Inflammatory macrophage treated with lipopolysaccharide for 4 hours (primary cell): ENCODE results near the gene HLA-DMB.
A peak's percentile ranks its signal among the peaks of the same experiment; 100 is the strongest.

ENCODE experiments used
- DNase-seq: peaks from one replicate; pipeline ENCODE4 v3.0.0-alpha.2; 2020

Gene HLA-DMB

DNA sequence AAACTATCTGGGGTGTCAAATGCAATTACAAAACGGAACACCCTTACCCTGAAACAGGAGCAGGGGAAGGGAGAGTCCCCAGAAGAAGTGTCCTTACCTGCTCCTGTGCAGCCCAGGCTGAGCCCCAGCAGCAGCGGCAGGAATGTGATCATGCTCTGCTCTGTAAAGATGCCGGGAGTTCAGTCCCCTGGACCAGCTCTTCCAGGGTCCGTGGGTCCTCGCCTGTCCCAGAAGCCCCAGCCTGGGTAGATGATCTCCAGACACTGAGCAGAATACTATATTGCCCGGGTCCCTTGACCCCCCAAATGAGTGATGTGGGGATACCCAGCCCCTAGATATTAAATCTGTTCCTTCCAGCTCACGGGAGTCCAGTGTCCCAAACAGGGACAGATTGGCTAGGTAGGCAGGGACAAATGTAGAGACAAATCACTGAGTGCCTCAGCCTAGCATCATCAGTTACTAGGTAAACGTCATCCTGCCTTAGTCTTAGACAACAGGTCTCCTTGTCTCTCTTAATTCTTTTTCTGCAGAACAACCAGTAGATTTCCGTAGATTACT is at the start of gene HLA-DMB:
TSS of gene HLA-DMB (minus strand) at position 373 of the 558 bp plus-strand sequence. CDS start at position 152, 221 bp downstream.
- DNase-seq = peak; percentile 90

DNA sequence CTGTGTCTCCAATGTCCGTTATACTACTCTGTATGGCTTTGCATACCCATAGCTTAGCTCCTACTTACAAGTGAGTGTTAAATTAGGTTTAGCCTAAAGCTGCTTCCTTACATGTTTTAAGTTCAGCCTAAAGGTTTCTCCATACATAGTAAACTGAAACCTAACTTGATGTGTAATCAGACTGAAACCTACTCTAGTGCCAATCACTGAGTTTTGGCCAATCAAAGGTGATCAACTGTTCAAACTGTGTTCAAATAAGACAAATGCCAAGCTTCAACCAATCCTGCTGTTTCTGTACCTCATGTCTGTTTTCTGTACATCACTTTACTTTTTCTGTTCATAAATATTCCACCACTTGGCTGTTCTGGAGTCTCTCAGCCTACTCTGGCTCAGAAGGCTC is 48.5 kb upstream of the HLA-DMB start:
- DNase-seq = peak; percentile 59

DNA sequence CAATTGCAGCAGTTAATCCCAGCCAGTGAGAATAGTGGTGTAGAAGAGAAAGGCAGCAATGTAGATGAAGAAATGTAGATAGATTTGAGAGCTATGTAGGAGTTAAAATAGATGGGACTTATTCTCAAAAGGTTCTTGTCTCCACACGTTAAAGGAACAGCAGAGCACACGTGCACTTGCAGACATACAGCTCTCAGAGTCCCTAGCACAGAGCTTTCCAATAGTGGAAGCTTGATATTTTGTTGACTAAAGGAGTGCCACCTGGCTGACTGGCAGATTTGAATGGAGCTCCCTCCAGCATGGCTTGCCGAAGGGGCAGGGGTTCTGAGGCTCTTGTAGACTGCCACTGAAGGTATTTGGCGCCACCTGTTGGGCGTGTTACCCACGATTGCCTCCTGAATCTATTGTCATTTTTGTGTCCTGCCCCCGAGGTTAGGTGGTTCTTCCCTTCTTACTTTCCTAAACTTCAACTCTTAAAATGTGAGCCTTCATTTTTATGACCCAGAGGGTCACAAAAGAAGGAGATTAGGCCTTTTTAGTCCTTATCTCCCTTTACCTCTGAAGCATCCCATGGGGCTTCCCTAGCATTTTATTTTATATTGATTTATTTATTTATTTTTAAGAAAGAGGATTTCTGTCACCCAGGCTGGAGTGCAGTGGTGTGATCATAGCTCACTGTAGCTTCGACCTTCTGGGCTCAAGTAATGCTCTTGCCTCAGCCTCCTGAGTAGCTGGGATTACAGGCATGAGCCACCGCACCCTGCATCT is 44.0 kb upstream of the HLA-DMB start:
- peak; percentile 74 for DNase-seq

DNA sequence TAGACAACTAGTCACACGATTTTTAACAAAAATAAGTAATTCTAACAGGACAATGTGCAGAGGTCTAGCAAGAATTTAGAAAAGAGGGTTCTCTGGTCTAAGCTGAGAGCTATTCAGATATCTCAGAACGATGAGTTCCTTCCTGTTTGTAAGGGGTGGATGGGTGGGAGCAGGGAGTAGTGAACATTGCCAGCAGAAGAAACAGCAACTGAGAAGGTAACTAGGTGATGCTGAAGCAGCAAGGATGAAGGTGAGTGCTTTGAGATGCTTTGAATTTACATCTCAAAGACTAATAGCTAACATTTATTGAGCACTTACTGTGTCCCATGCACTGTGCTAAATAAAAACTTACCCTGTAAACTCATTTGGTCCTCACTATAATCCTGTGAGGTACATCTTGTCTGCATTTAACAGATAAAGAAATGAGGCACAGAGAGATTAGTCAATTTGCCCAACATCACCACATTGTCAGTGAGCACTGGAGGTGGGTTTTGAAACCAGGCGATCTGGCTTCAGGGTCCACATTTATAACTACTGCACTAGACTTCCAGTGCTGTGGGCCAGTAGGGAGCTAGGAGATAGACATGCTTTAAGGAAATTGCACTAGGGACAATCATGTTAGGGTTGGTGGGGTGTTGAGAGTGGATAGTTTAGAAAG is 43.3 kb upstream of the HLA-DMB start:
- DNase-seq = no peak

- DNase-seq = no peak
Observed at GRCh38 chr6:32983493-32983848, 42.6 kb upstream of the HLA-DMB start.

GRCh38 chr6:32982702-32983492 is 42.1 kb upstream of the HLA-DMB start:
- no peak for DNase-seq

DNA sequence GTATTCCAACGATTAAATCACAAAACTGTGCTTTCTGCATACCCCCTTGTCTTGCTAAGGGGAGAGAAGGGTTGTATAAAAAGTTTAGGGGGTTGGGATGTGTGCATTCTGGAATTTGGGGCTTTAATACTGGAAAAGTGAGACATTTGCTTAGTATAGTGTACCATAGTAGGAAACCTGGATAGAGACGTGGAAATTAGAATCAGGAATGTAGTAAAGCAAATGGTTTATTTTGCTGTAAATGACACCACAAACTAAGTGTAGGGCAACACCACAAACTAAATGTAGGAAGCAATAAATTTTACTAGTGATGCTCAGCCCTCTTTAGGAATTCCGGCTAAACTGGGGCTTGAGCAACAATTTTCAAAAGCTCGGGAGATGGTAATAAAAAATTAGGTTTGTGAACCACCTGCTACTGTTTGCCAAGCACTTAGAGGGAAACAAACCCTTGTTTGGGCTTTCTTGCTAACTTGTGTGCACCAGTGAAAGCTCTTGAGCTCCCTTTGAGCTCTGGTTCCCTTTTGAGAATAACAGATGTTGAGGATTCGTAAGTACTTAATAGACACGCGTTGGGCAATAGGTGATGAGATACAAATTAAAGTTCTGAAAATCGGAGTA is 41.4 kb upstream of the HLA-DMB start:
- DNase-seq = no peak

DNA sequence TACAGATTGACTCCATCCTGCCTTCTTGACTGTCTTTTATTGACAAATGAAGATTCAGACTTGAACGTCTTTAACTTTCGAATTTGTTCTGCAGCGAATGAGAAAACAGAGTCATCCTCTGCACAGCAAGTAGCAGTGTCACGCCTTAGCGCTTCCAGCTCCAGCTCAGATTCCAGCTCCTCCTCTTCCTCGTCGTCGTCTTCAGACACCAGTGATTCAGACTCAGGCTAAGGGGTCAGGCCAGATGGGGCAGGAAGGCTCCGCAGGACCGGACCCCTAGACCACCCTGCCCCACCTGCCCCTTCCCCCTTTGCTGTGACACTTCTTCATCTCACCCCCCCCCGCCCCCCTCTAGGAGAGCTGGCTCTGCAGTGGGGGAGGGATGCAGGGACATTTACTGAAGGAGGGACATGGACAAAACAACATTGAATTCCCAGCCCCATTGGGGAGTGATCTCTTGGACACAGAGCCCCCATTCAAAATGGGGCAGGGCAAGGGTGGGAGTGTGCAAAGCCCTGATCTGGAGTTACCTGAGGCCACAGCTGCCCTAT is 39.7 kb upstream of the HLA-DMB start:
- no peak for DNase-seq

GRCh38 chr6:32979720-32980487 is 39.1 kb upstream of the HLA-DMB start:
- DNase-seq = no peak

GRCh38 chr6:32977953-32978324 is 37.1 kb upstream of the HLA-DMB start:
- DNase-seq = no peak

DNA sequence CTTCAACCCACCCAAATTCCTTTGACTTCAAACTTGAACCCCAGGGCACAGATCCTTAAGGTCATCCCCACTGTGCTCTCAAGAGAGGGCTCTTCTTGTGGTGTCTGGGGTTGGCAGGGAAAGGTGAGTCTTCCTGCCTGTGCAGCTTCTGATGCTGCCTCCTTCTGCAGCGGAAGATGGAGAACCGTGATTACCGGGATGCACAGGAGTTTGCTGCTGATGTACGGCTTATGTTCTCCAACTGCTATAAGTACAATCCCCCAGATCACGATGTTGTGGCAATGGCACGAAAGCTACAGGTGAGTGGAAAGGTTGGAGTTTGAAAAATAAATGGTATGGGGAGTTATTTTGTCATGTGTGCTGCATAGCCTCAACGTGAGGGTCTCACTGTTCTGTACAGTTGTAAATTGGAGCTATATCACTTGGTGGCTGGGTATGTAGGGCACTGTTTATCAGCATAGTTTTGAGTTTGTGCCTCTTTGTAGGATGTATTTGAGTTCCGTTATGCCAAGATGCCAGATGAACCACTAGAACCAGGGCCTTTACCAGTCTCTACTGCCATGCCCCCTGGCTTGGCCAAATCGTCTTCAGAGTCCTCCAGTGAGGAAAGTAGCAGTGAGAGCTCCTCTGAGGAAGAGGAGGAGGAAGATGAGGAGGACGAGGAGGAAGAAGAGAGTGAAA is 36.6 kb upstream of the HLA-DMB start:
- no peak for DNase-seq

- DNase-seq = no peak
Observed at GRCh38 chr6:32976334-32977069, 35.7 kb upstream of the HLA-DMB start.

DNA sequence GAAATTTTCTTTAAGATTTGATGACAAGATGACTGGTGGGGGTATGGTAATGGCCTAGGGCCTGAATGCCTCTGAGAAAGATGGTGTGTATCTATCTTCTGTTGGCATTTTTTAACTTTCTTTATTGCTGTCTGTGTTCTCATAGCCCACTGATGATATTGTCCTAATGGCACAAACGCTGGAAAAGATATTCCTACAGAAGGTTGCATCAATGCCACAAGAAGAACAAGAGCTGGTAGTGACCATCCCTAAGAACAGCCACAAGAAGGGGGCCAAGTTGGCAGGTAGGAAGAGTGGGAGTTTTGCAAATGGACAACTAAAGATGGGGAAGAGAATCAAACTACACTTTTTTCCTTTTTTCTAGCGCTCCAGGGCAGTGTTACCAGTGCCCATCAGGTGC is 35.1 kb upstream of the HLA-DMB start:
- DNase-seq = no peak

DNA sequence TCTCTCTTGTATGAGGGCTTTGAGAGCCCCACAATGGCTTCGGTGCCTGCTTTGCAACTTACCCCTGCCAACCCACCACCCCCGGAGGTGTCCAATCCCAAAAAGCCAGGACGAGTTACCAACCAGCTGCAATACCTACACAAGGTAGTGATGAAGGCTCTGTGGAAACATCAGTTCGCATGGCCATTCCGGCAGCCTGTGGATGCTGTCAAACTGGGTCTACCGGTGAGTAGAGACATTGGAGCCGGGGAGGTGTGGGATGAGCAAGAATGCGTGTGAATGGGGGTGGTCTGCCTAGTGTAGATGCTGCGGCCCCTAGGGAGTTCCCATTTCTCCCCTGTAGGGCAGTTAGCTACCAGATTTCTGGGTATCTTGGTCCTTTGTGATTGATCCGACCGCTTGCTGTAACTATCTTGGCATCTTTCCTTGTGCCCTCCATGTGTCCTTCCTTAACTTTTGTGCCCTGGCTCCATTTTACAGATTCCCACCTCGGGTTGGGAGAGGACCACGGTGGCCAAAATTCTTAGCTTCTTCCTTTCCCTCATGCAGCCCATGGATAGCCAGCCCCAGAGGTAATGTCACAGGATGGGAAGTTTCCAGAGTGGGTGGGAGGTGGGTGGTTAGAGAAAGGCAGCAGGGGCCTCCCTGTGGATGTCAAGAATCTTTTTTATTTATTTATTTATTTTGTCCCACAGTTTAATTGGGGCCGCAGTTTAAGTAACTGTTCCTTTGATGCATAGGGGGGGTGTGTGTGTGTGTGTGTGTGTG is 33.9 kb upstream of the HLA-DMB start:
- DNase-seq = no peak

DNA sequence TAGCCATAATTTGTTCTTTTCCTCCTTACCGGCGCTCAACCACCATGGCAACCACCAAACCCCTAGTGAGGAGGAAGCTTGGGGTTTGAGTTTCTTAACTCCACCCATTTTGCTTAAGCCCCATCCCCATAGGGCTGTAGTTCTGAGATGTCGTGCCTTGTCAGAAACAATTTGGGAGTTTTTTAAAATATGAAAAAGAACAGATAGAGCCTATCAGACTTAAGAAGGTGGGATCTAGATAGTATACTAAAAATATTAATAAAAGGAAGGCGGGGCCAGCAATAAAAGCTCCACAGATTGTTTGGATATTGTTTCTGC is 33.1 kb upstream of the HLA-DMB start:
- DNase-seq = peak; percentile 55

- DNase-seq = peak; percentile 63
Observed at GRCh38 chr6:32973144-32974015, 32.6 kb upstream of the HLA-DMB start.

GRCh38 chr6:32972353-32973143 is 31.7 kb upstream of the HLA-DMB start:
- DNase-seq = peak; percentile 52
